Fibroblast of mammary gland (primary cell): ENCODE results near the gene TUFM.
A peak's percentile ranks its signal among the peaks of the same experiment; 100 is the strongest.
"Not testable (repeated sequence)": the region's sequence is repeated elsewhere in the genome, so short reads cannot be mapped to it uniquely, and the experiment has no call there.

Experiments
- DNase-seq: peaks from one replicate; pipeline ENCODE4 v3.0.0-alpha.2; 2010; ENCODE audit warnings: low read depth
- H3K4me3 ChIP-seq: 2 replicates; pipeline ENCODE4 v1.5.1; 2011; ENCODE audit warnings: low read depth, mild to moderate bottlenecking, low read length, moderate library complexity; ENCODE audit not compliant: control insufficient read depth
- CTCF ChIP-seq: conservative IDR thresholded peaks from 2 replicates; pipeline ENCODE4 v1.5.1; 2011; ENCODE audit warnings: low read depth, low read length, inconsistent platforms; ENCODE audit not compliant: control insufficient read depth, insufficient read depth

Gene TUFM

GRCh38 chr16:28883221-28883996, 37.3 kb upstream of the TUFM start:
- no peak for TF ChIP-seq CTCF
- no peak for DNase-seq
- H3K4me3 ChIP-seq, result no peak overlapping the region

GRCh38 chr16:28882551-28883160, 36.5 kb upstream of the TUFM start:
- H3K4me3 ChIP-seq, result no peak overlapping the region
- no peak for DNase-seq
- TF ChIP-seq CTCF, result no peak

GRCh38 chr16:28881565-28881964, 35.4 kb upstream of the TUFM start:
- DNase-seq, H3K4me3 ChIP-seq: not testable (repeated sequence)

GRCh38 chr16:28880955-28881354, 34.8 kb upstream of the TUFM start:
- DNase-seq, result no peak
- no peak overlapping the region for H3K4me3 ChIP-seq
- TF ChIP-seq CTCF, result no peak

GRCh38 chr16:28880589-28880915, 34.4 kb upstream of the TUFM start:
- no peak overlapping the region for H3K4me3 ChIP-seq
- no peak for TF ChIP-seq CTCF
- no peak for DNase-seq

- TF ChIP-seq CTCF, result no peak
- peak overlapping the region; percentile 66 for H3K4me3 ChIP-seq
- DNase-seq, result peak; percentile 79
Observed at GRCh38 chr16:28879841-28880588, 33.9 kb upstream of the TUFM start.

GRCh38 chr16:28879261-28879840, 33.2 kb upstream of the TUFM start:
- no peak for TF ChIP-seq CTCF
- peak overlapping the region; percentile 66 for H3K4me3 ChIP-seq
- no peak for DNase-seq
